Endometrial microvascular endothelial cells (primary cell): ENCODE measurements around the gene HHIPL1. TPM values are rescaled to one million over a fixed set of nuclear protein-coding genes. Genes with fewer than 3 reads are reported as not detected.
"Not testable (repeated sequence)": the region's sequence is repeated elsewhere in the genome, so short reads cannot be mapped to it uniquely, and the experiment has no call there.

Experiments
- in situ Hi-C: cut with HindIII; loops from 2 replicates; pipeline ENCODE4 v1.10.0; 2017; ENCODE audit warnings: low sequenced_read_pairs, low pct_unique_long_range_greater_than_20kb; ENCODE audit errors: inconsistent ontology term
- total RNA-seq: library from RNA; depleted of rRNA; stranded (reverse); fragments of >200 nt; gene quantifications from one replicate; pipeline ENCODE4 v1.2.3, GENCODE V29; 2015; ENCODE audit errors: inconsistent ontology term

Gene HHIPL1
- total RNA-seq, 1 donor from 2014 or later: 6.8 TPM

GRCh38 chr14:99630202-99630601, 14.7 kb upstream of the HHIPL1 start:
- in situ Hi-C loops: no loop called here

- in situ Hi-C loops: no loop called here
Measured at GRCh38 chr14:99632410-99633035, 12.4 kb upstream of the HHIPL1 start.

GRCh38 chr14:99633141-99633540, 11.8 kb upstream of the HHIPL1 start:
- in situ Hi-C loops: no loop called here

DNA sequence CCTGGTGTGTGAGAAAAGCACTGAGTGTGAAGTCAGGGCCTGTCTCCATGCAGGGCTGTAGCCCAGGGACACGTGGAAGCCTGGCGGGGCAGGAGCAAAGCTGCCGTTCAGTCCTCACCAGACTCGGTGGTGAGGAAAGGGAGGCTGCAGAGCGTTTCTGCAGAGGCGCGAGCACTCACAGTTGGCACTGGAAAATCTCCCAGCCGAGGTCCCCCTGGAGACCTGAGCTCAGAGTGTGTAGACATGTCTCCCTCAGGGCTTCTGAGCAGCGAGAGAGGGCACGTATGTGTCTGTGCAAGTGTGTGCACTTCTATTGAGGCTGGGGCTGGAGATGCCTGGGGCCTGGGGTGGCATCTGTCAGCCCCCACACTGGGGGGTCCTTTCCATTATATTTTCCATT, 11.0 kb upstream of the HHIPL1 start:
- in situ Hi-C loops: no loop called here

DNA sequence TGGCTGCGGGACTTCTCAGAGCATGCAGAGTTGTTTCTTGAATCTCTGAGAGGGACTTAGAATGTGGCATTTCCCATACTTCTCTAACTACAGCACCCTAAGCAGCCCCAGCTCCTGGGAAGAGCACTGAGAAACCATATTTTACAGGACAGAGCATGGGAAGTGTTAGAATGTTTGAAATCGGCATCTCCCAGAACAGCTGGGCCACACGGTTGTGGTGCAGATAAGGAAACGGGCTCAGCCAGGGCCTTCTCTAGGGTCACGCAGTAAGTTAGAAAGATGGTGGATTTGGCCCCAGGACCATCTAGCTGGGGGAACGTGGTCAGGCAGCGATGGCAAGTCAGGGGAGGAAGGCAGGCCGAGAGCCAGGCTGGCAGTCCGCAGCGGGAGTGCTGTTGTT, 10.5 kb upstream of the HHIPL1 start:
- in situ Hi-C loops: no loop called here

- in situ Hi-C loops: no loop called here
Measured at GRCh38 chr14:99635116-99635515, 9.8 kb upstream of the HHIPL1 start.

GRCh38 chr14:99636487-99636886, 8.4 kb upstream of the HHIPL1 start:
- in situ Hi-C loops: no loop called here

DNA sequence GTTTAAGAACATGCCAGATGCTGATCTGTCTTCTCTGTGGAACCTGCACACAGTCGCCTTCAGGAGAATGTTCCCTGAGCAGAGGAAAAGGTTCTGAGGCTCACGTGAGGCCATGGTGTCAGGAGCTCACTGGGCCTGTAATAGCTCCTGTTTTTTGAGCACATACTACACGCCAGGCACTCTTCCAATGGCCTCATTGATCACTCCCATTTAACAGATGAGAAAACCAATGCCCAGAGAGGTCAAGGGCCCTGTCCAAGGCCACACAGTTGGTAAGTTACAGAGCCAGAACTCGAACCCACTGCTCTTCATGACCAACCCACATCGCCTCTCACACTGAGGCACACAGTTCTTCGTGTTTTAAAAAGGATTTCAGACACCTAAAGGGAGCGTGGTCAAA, 7.3 kb upstream of the HHIPL1 start:
- in situ Hi-C loops: no loop called here

DNA sequence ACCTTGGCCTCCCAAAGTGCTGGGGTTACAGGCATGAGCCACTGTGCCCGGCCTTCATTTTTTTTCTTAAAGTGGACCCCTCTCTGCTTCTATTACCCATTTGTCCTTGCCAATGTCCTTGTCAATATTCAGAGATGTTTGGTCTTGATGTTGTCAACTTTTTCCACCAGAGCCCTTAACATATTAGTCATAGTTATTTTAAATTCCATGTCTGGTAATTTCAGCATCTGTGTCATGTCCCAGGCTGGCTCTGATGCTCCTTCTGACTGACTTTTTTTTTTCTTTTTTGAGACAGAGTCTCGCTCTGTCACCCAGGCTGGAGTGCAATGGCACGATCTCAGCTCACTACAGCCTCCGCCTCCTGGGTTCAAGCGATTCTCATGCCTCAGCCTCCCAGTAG, 2.2 kb upstream of the HHIPL1 start:
- in situ Hi-C loops: not testable (repeated sequence)

DNA sequence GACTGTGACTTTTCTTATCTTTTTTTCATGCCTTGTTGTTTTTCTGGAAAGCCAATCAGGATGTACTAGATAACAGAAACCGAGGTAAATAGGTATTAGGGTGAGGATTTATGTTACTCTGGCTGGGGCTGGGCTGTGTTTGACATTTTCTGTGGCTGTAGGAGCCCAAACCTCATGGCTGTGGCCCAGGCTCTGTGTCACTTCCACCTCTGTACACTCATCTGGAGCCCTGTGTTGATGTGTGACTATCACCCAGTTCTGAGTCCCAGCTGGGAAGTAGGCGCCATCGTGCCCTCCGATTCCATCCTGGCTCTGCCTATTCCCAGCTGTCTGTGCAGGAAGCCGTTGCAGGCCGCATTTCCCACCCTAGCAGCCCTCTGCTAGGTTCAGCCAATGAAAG, 1.6 kb upstream of the HHIPL1 start:
- in situ Hi-C loops: no loop called here

GRCh38 chr14:99644035-99644587, 818 bp upstream of the HHIPL1 start:
- in situ Hi-C loops: no loop called here

GRCh38 chr14:99645545-99646505, 896 bp downstream of the HHIPL1 start:
- in situ Hi-C loops: no loop called here

DNA sequence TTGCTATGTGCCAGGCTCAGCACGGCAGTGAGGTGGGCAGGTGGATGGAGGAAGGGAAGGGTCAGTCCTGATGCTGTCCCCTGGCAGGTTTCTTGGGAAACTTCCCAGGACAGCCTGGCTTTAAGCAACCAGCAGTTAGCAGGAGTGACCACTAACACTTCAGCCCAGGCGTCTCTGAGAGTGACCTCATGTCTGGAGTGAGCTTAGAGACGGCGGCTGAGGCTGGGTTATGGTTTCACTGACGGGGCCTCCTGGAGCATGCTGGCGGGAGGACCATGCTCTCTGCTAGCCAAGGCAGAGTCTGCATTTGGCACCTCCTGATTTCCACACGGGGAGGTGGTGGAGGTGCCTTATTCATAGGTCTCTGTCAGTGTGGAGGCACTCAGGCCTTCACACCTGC, 2.5 kb downstream of the HHIPL1 start:
- in situ Hi-C loops: no loop called here

GRCh38 chr14:99648027-99648784, 3.3 kb downstream of the HHIPL1 start:
- in situ Hi-C loops: no loop called here

GRCh38 chr14:99649219-99649618, 4.3 kb downstream of the HHIPL1 start:
- in situ Hi-C loops: no loop called here

GRCh38 chr14:99649643-99650042, 4.7 kb downstream of the HHIPL1 start:
- in situ Hi-C loops: no loop called here

DNA sequence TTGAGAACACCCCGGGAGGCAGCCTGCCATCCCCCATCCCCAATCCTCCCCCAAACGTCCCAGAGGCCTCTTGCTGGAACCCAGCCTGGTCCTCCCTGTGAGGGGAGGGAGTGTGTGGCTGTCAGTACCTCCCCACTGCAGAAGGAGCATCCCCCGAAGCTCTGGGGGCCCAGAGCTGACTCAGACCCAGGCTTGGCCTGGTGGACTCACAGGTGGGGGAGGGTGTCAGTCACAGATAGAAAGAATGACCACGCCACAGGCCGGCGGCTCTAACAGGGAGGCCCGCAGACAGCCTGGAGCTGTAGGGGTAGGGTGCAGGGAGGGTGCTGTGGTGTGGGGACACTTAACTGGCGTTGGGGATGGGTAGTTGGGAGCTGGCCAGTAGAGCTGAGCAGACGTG, 5.3 kb downstream of the HHIPL1 start:
- in situ Hi-C loops: no loop called here

GRCh38 chr14:99651953-99652746, 7.2 kb downstream of the HHIPL1 start:
- in situ Hi-C loops: no loop called here
